NT2/D1 (cell line): ENCODE results near the gene SMCHD1.

Source experiments
- SUZ12 ChIP-seq: IDR thresholded peaks from 2 replicates; pipeline ENCODE4 v1.6.1; 2011; ENCODE audit not compliant: insufficient read length, insufficient read depth; ENCODE audit errors: extremely low read depth
- YY1 ChIP-seq: IDR thresholded peaks from 2 replicates; pipeline ENCODE4 v1.6.1; 2011; ENCODE audit not compliant: insufficient read length, insufficient read depth
- ZNF274 ChIP-seq: IDR thresholded peaks from 2 replicates; pipeline ENCODE4 v1.6.1; 2011; ENCODE audit warnings: mild to moderate bottlenecking, low read depth, low read length

GRCh38 chr18:2840521-2840920 lies 185.0 kb downstream of the SMCHD1 start:
- TF ChIP-seq YY1 (no peak), ZNF274 (no peak), SUZ12 (no peak)
